Astrocyte (in vitro differentiated cells and primary cell): ENCODE results near the gene LUZP2.

Experiments
- CTCF ChIP-seq: IDR thresholded peaks from 2 replicates; pipeline ENCODE4 v1.5.1; 2011; ENCODE audit warnings: low read depth, mild to moderate bottlenecking, inconsistent platforms, low read length, moderate library complexity; ENCODE audit not compliant: insufficient read depth
- EZH2 ChIP-seq: IDR thresholded peaks from 2 replicates; pipeline ENCODE4 v1.6.1; 2012; ENCODE audit warnings: mild to moderate bottlenecking, low read length, inconsistent platforms; ENCODE audit not compliant: insufficient read depth

DNA sequence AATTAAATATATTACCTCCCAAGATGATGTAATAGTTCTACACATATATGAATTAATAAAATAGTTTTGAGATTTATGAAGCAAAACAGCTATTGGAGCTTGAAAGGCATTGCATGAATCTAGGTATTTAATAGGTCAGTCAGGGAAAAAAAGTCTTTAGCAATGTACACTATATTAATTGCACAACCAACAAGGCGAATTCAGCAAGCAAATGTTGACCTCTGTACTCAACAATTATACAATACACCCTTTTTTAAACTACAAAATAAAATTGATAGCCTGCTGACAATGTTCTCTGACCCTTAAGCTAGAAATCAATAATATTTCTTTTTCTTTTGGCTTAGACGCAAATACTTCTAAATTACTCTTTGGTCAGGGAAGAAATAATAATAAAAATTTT lies 345.5 kb downstream of the LUZP2 start:
- TF ChIP-seq EZH2 (no peak), CTCF (no peak)
